Measurements from ENCODE around the gene FAM110C.

Gene FAM110C, protein sequence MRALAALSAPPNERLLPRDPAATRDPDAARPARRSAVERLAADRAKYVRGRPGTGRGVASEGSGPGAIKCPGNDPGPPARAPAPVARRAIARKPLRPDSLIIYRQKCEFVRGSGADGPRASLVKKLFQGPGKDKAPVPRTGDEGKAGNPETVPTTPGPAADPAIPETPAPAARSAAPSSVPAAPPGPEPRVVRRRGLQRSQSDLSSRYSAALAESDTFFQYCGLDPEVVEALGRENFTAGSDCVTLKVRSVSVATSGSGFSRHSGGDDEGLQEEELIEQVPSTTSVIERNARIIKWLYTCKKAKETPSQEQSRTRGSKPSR

DNA sequence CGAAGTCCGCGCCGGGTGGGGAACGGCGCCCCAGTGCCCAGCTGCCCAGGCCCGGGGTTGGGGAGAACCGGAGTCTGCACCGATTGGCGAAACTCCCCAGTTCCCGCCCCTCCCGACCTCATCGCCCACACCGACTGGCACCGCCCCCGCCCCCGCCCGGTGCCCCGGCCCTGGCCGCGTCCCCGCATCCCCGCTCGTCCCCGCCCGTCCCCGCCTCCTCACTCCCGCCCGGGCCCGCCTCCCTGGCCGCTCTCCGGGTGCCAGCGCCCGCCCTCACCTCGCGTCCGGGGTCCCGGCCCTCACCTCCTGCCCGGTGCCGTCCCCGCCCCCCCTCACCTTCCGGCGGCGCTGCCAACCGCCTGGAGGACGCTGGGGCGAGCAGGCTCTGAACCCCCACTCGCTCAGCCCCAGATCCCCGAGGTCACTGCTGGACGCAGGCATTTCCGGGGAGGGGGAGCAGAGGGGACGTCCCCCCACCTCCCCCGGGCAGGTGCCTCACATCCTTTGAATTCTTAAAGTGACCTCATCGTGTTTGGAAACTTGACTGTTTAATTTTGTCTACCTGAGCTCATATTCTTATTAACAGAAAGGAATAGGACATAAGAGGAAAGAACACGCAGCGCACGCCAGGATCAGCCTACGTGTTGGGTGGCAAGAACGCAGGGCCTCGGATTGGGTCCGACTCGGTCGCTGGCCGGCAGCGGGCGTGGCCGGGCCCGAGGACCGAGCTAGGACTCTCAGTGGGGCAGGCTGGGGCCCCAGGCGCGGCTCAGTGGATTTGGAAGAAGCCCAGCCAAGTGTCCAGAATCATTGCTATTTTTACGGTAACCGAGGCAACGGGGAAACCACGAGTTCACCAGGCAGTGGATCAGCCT, at the start of gene FAM110C:
FAM110C (minus strand) TSS at position 35 of the 875 bp plus-strand sequence. CDS start 120 bp downstream, outside the sequence.
- TF ChIP-seq ZFX (IDR thresholded peaks at IDR 0.05; ENCODE audit: borderline replicate concordance): no peak
- TF ChIP-seq, protein P1, sequence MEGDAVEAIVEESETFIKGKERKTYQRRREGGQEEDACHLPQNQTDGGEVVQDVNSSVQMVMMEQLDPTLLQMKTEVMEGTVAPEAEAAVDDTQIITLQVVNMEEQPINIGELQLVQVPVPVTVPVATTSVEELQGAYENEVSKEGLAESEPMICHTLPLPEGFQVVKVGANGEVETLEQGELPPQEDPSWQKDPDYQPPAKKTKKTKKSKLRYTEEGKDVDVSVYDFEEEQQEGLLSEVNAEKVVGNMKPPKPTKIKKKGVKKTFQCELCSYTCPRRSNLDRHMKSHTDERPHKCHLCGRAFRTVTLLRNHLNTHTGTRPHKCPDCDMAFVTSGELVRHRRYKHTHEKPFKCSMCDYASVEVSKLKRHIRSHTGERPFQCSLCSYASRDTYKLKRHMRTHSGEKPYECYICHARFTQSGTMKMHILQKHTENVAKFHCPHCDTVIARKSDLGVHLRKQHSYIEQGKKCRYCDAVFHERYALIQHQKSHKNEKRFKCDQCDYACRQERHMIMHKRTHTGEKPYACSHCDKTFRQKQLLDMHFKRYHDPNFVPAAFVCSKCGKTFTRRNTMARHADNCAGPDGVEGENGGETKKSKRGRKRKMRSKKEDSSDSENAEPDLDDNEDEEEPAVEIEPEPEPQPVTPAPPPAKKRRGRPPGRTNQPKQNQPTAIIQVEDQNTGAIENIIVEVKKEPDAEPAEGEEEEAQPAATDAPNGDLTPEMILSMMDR (IDR thresholded peaks at IDR 0.05): no peak
- H3K27ac ChIP-seq: 0 out of 2 replicates have a peak within 1 kb of the TSS, but pooled peaks have one; percentile 5

DNA sequence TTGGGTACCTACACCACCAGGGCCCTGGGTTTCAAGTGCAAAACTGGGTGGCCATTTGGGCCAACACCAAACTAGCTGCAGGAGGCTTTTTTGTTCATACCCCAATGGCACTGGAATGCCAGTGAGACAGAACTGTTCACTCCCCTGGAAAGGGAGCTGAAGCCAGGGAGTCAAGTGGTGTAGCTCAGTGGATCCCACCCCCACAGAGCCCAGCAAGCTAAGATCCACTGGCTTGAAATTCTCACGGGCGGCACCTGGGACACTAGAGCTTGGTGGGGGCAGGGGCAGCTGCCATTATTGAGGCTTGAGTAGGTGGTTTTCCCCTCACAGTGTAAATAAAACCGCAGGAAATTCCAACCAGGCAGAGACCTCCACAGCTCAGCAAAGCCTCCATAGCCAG, 46.0 kb upstream of the FAM110C start:
- H3K27ac ChIP-seq: no peak overlapping the region
- TF ChIP-seq ZFX (IDR thresholded peaks at IDR 0.05; ENCODE audit: borderline replicate concordance): no peak
- TF ChIP-seq, protein P1 (IDR thresholded peaks at IDR 0.05): no peak

DNA sequence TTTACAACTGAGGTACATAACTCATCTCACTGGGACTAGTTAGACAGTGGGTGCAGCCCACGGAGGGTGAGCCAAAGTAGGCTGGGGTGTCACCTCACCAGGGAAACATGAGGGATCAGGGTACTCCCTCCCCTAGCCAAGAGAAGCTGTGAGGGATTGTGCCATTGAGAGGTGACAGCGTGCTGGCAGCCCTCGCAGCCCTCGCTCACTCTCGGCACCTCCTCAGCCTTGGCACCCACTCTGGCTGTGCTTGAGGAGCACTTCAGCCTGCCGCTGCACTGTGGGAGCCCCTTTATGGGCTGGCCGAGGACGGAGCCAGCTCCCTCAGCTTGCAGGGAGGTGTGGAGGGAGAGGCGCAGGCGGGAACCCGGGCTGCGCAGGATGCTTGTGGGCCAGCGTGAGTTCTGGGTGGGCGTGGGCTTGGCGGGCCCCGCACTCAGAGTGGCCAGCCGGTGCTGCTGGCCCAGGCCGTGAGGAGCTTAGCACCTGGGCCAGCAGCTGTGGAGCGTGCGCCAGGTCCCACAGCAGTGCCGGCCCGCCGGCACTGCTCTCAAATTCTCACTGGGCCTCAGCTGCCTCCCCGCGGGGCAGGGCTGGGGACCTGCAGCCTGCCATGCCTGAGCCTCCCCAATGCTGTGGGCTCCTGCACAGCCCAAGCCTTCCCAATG, 44.5 kb upstream of the FAM110C start:
- H3K27ac ChIP-seq: no peak overlapping the region
- TF ChIP-seq, protein P1 (IDR thresholded peaks at IDR 0.05): no peak
- no peak for TF ChIP-seq ZFX (IDR thresholded peaks at IDR 0.05; ENCODE audit: borderline replicate concordance)

DNA sequence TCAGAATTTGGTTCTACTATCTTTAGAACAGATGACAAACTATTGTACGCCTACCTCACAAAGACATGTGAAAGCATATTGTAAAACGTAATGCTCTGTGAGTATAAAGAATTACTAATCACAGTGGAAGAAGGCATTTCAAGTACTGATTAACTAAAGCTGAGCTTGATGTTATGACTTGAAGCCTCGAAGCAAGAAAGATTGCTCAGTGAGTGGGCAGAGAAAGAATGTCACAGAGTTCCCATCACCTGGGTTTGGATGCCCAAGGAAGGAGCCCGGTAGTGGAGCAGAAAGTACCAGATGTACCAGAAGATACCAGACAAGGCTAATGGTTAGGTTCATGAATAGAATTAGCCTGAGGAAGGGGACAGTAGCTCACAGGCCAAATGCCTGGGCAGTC, 39.5 kb upstream of the FAM110C start:
- TF ChIP-seq, protein P1 (IDR thresholded peaks at IDR 0.05): no peak
- TF ChIP-seq ZFX (IDR thresholded peaks at IDR 0.05; ENCODE audit: borderline replicate concordance): no peak
- H3K27ac ChIP-seq: no peak overlapping the region

DNA sequence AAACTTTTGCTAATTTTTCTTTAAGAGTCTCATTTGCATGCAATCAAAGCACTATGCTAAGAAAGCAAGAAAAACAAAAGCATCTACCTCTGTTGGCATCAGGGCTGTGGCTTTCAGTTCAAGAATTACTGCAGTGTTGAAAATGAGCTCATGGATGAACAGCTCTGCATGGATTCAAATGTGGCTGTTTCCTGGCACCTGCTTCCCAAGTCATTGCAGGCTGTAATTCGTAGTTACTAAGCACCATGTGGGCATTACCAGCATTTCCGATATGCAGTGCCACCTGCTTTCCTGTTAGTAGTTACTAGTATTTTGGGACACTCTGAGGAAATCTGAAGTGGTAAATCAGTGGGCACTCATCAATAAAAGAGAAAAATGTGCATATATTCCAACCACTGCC, 37.8 kb upstream of the FAM110C start:
- TF ChIP-seq, protein P1 (IDR thresholded peaks at IDR 0.05): no peak
- TF ChIP-seq ZFX (IDR thresholded peaks at IDR 0.05; ENCODE audit: borderline replicate concordance): no peak
- H3K27ac ChIP-seq: no peak overlapping the region

DNA sequence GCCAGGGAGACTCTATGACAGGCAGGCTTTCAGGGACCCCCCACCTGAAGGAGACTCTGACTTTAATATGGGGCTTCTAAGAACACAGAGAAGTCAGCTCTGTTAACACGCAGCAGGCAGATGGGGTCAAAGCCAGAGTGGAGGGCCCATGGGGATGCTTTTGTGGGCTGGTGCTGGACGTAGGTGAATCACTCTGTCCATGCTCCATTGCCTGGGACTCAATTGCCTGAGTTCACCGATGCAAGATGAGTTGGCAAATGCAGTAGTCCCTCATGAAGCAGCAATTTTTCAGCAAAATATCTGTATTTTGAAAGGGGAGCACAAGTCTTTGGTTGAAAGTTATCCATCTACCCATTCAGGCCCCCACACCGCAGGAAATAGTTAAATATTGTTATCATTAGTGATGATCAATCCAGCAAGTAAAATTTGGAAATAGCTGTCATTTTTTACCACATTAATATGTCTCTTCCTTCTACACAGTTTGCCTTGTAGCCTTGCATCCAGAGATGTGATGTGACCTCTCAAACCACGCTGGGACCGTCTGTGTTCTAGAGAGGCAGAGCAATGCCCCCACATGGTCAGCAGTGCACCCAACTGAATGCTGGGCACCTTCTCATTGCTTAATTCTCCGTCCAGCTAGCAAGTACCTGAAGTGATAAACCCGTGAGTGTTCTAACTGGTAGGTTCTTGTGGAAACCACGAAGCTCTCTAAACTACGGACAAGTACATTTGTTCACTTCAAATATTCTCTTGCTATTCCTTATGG, 34.8 kb upstream of the FAM110C start:
- TF ChIP-seq ZFX (IDR thresholded peaks at IDR 0.05; ENCODE audit: borderline replicate concordance): no peak
- TF ChIP-seq, protein P1 (IDR thresholded peaks at IDR 0.05): no peak

More for the DNA sequence above, 34.8 kb upstream of the FAM110C start:
- no peak overlapping the region for H3K27ac ChIP-seq
